ENCODE data around the gene WTIP.

Gene WTIP

DNA sequence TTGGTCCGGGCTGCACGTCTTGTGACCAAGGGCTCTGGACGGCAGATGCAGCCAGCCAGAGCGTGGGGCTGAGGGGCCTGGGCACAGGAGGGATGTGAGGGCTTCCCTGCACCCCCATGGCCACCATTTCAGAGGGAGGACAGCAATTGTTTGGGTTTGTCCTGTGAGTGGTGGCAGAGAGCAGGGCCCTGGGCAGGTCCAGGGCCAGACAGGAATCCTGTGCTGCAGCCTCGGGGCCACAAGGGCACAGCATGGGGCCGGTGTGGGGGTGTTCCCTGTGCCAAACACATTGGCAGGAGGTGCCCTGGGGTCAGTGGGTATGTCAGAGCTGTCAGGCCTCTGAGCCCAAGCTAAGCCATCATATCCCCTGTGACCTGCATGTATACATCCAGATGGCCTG, 32.2 kb downstream of the WTIP start:
- no peaks in the 10 kb centered on the region for H3K79me1 ChIP-seq (replicated peaks; ENCODE audit: low read length, poor library complexity, severe bottlenecking)
- H3K18ac ChIP-seq (ENCODE audit: low read depth in 1 of 2, low read length in 2 of 2): no peak overlapping the region
- H3K9ac ChIP-seq (ENCODE audit: low read length): no peak overlapping the region
- H3K23ac ChIP-seq (ENCODE audit: low read length in 2 of 2): no peak overlapping the region
- H2BK12ac ChIP-seq (ENCODE audit: low read length in 2 of 2): no peak overlapping the region
- 62% methylated on average over 6 of the region's 6 CpGs for WGBS
- no peak for DNase-seq
- H4K91ac ChIP-seq (ENCODE audit: low read length): no peak overlapping the region
- H2BK120ac ChIP-seq (ENCODE audit: low read depth, low read length): no peak overlapping the region
- no peak overlapping the region for H3K27ac ChIP-seq (ENCODE audit: low read length, poor library complexity, severe bottlenecking)
- H4K8ac ChIP-seq (ENCODE audit: low read length): no peak overlapping the region
- H3K27me3 ChIP-seq (ENCODE audit: control insufficient read depth in 1 of 2, insufficient read depth in 1 of 2, low read length in 2 of 2): peaks cover 0 to 7% of the 10 kb centered on the region in 2 experiments
- H2BK5ac ChIP-seq (ENCODE audit: low read depth, low read length, poor library complexity, severe bottlenecking): no peak overlapping the region
- H3K4me2 ChIP-seq (ENCODE audit: low read length, poor library complexity, severe bottlenecking): no peak overlapping the region
- H3K4me3 ChIP-seq (ENCODE audit: insufficient read depth in 1 of 2, low read depth in 1 of 2, low read length in 2 of 2): no peak overlapping the region
- no peaks in the 10 kb centered on the region for H3K4me1 ChIP-seq (ENCODE audit: control insufficient read depth, insufficient read depth, low read depth, low read length)
- H3K14ac ChIP-seq (ENCODE audit: low read length in 2 of 2): no peak overlapping the region
- no peaks in the 10 kb centered on the region for H3K36me3 ChIP-seq (ENCODE audit: control insufficient read depth in 1 of 2, insufficient read depth in 2 of 2, low read depth in 1 of 2, low read length in 2 of 2)
- H2BK15ac ChIP-seq (ENCODE audit: low read depth, poor library complexity, severe bottlenecking): no peak overlapping the region
- no peak overlapping the region for H3K4ac ChIP-seq (ENCODE audit: low read depth in 1 of 2, low read length in 2 of 2)
- H2AFZ ChIP-seq (ENCODE audit: low read depth, low read length): no peak overlapping the region
- H3K9me3 ChIP-seq (ENCODE audit: control insufficient read depth, low read length): peaks cover 11% of the 10 kb centered on the region
- no peak overlapping the region for H2AK5ac ChIP-seq (ENCODE audit: low read length, severe bottlenecking)

DNA sequence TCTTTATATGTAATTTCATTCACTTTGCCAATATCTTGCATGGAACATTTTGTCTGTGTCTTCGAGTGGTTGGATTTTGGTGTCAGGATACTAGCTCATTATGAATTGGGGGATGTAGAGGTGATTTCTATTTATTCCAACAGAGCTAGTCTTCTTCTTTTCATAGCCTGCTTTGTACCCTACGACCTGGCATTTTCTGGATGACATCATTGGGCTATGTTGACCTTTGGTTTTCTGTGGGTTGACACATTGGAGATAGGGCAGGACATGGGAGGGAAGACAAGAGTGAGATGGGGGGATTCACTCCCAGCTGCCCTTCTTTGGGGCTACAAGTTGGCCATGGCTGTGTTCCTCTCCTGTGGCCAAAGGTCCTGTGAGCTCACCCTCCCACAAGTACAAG, 38.0 kb downstream of the WTIP start:
- Histone ChIP-seq H4K8ac (ENCODE audit: low read length) (no peak overlapping the region), H3K4me1 (ENCODE audit: control insufficient read depth, insufficient read depth, low read depth, low read length) (no peaks in the 10 kb centered on the region), H3K36me3 (ENCODE audit: control insufficient read depth in 1 of 2, insufficient read depth in 2 of 2, low read depth in 1 of 2, low read length in 2 of 2) (no peaks in the 10 kb centered on the region), H2AK5ac (ENCODE audit: low read length, severe bottlenecking) (no peak overlapping the region), H3K23ac (ENCODE audit: low read length in 2 of 2) (no peak overlapping the region), H3K27ac (ENCODE audit: low read length, poor library complexity, severe bottlenecking) (no peak overlapping the region), H3K14ac (ENCODE audit: low read length in 2 of 2) (no peak overlapping the region), H2BK15ac (ENCODE audit: low read depth, poor library complexity, severe bottlenecking) (no peak overlapping the region), H2BK12ac (ENCODE audit: low read length in 2 of 2) (no peak overlapping the region), H2AFZ (ENCODE audit: low read depth, low read length) (no peak overlapping the region), H3K4me3 (ENCODE audit: insufficient read depth in 1 of 2, low read depth in 1 of 2, low read length in 2 of 2) (no peak overlapping the region), H3K79me1 (replicated peaks; ENCODE audit: low read length, poor library complexity, severe bottlenecking) (no peaks in the 10 kb centered on the region), H3K9me3 (ENCODE audit: control insufficient read depth, low read length) (peaks cover 6% of the 10 kb centered on the region), H3K9ac (ENCODE audit: low read length) (no peak overlapping the region), H4K91ac (ENCODE audit: low read length) (no peak overlapping the region), H3K18ac (ENCODE audit: low read depth in 1 of 2, low read length in 2 of 2) (no peak overlapping the region), H3K4me2 (ENCODE audit: low read length, poor library complexity, severe bottlenecking) (no peak overlapping the region), H2BK5ac (ENCODE audit: low read depth, low read length, poor library complexity, severe bottlenecking) (no peak overlapping the region), H3K4ac (ENCODE audit: low read depth in 1 of 2, low read length in 2 of 2) (no peak overlapping the region), H2BK120ac (ENCODE audit: low read depth, low read length) (no peak overlapping the region), H3K27me3 (ENCODE audit: control insufficient read depth in 1 of 2, insufficient read depth in 1 of 2, low read length in 2 of 2) (peaks cover 0 to 6% of the 10 kb centered on the region in 2 experiments)
- no peak for DNase-seq
- 25% methylated on average over 2 of the region's 2 CpGs for WGBS

DNA sequence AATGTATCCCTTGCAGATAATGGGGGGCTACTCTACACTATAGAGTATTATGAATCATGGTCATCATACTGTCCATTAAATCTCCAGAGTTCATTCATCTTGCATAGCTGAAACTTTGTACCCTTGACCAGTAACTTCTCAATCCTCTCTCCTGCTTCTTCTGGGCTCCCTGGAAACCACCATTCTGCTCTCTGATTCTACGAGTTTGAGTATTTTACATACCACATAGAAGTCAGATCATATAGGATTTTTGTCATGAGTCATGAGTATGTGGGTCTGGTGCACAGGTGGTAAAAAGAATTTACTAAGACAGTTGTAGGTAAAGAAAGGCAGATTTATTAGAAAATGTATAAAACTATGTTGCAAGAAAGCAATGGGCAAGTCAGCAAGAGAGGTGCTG, 41.9 kb downstream of the WTIP start:
- no peak overlapping the region for H4K8ac ChIP-seq (ENCODE audit: low read length)
- no peak for DNase-seq
- peaks cover 9% of the 10 kb centered on the region for H3K9me3 ChIP-seq (ENCODE audit: control insufficient read depth, low read length)
- no peak overlapping the region for H4K91ac ChIP-seq (ENCODE audit: low read length)
- H3K18ac ChIP-seq (ENCODE audit: low read depth in 1 of 2, low read length in 2 of 2): no peak overlapping the region
- no peaks in the 10 kb centered on the region for H3K36me3 ChIP-seq (ENCODE audit: control insufficient read depth in 1 of 2, insufficient read depth in 2 of 2, low read depth in 1 of 2, low read length in 2 of 2)
- no peak overlapping the region for H2BK120ac ChIP-seq (ENCODE audit: low read depth, low read length)
- 50% methylated on average over 1 of the region's 1 CpG for WGBS
- H3K23ac ChIP-seq (ENCODE audit: low read length in 2 of 2): no peak overlapping the region
- H3K79me1 ChIP-seq (replicated peaks; ENCODE audit: low read length, poor library complexity, severe bottlenecking): no peaks in the 10 kb centered on the region
- no peak overlapping the region for H2AK5ac ChIP-seq (ENCODE audit: low read length, severe bottlenecking)
- H3K27ac ChIP-seq (ENCODE audit: low read length, poor library complexity, severe bottlenecking): no peak overlapping the region
- no peak overlapping the region for H3K9ac ChIP-seq (ENCODE audit: low read length)
- no peaks in the 10 kb centered on the region for H3K4me1 ChIP-seq (ENCODE audit: control insufficient read depth, insufficient read depth, low read depth, low read length)
- H3K4me3 ChIP-seq (ENCODE audit: insufficient read depth in 1 of 2, low read depth in 1 of 2, low read length in 2 of 2): no peak overlapping the region
- H2AFZ ChIP-seq (ENCODE audit: low read depth, low read length): no peak overlapping the region
- no peak overlapping the region for H2BK15ac ChIP-seq (ENCODE audit: low read depth, poor library complexity, severe bottlenecking)
- no peak overlapping the region for H3K4me2 ChIP-seq (ENCODE audit: low read length, poor library complexity, severe bottlenecking)
- H2BK5ac ChIP-seq (ENCODE audit: low read depth, low read length, poor library complexity, severe bottlenecking): no peak overlapping the region
- no peak overlapping the region for H3K14ac ChIP-seq (ENCODE audit: low read length in 2 of 2)
- H3K4ac ChIP-seq (ENCODE audit: low read depth in 1 of 2, low read length in 2 of 2): no peak overlapping the region
- H2BK12ac ChIP-seq (ENCODE audit: low read length in 2 of 2): no peak overlapping the region
- H3K27me3 ChIP-seq (ENCODE audit: control insufficient read depth in 1 of 2, insufficient read depth in 1 of 2, low read length in 2 of 2): peaks cover 0 to 2% of the 10 kb centered on the region in 2 experiments

DNA sequence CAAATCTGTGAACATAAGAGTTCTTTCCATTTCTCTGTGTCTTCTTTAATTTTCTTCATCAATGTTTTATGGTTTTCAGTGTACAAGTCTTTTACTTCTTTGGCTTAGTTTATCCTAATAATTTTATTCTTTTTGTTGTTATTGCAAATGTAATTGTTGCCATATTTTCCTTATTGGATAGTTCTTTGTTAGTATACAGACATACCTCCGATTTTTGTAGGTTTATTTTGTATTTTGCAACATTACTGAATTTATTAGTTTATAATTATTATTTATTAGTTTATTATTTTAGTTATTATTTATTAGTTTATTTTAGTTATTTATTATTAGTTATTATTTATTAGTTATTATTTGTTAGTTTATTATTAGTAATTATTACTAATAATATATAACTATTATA, 43.4 kb downstream of the WTIP start:
- H2AK5ac ChIP-seq (ENCODE audit: low read length, severe bottlenecking): no peak overlapping the region
- no peaks in the 10 kb centered on the region for H3K4me1 ChIP-seq (ENCODE audit: control insufficient read depth, insufficient read depth, low read depth, low read length)
- H3K79me1 ChIP-seq (replicated peaks; ENCODE audit: low read length, poor library complexity, severe bottlenecking): no peaks in the 10 kb centered on the region
- H3K27ac ChIP-seq (ENCODE audit: low read length, poor library complexity, severe bottlenecking): no peak overlapping the region
- H2BK5ac ChIP-seq (ENCODE audit: low read depth, low read length, poor library complexity, severe bottlenecking): no peak overlapping the region
- no peak overlapping the region for H3K14ac ChIP-seq (ENCODE audit: low read length in 2 of 2)
- no CpG with 5 or more reads among the region's 1 CpG for WGBS
- peaks cover 0 to 2% of the 10 kb centered on the region in 2 experiments for H3K27me3 ChIP-seq (ENCODE audit: control insufficient read depth in 1 of 2, insufficient read depth in 1 of 2, low read length in 2 of 2)
- no peak overlapping the region for H2BK120ac ChIP-seq (ENCODE audit: low read depth, low read length)
- H3K18ac ChIP-seq (ENCODE audit: low read depth in 1 of 2, low read length in 2 of 2): no peak overlapping the region
- no peak overlapping the region for H4K91ac ChIP-seq (ENCODE audit: low read length)
- H3K9me3 ChIP-seq (ENCODE audit: control insufficient read depth, low read length): peaks cover 9% of the 10 kb centered on the region
- no peaks in the 10 kb centered on the region for H3K36me3 ChIP-seq (ENCODE audit: control insufficient read depth in 1 of 2, insufficient read depth in 2 of 2, low read depth in 1 of 2, low read length in 2 of 2)
- no peak for DNase-seq
- no peak overlapping the region for H4K8ac ChIP-seq (ENCODE audit: low read length)
- no peak overlapping the region for H3K9ac ChIP-seq (ENCODE audit: low read length)
- no peak overlapping the region for H2BK12ac ChIP-seq (ENCODE audit: low read length in 2 of 2)
- no peak overlapping the region for H3K4me3 ChIP-seq (ENCODE audit: insufficient read depth in 1 of 2, low read depth in 1 of 2, low read length in 2 of 2)
- H3K4ac ChIP-seq (ENCODE audit: low read depth in 1 of 2, low read length in 2 of 2): no peak overlapping the region
- no peak overlapping the region for H2AFZ ChIP-seq (ENCODE audit: low read depth, low read length)
- no peak overlapping the region for H2BK15ac ChIP-seq (ENCODE audit: low read depth, poor library complexity, severe bottlenecking)
- H3K4me2 ChIP-seq (ENCODE audit: low read length, poor library complexity, severe bottlenecking): no peak overlapping the region
- H3K23ac ChIP-seq (ENCODE audit: low read length in 2 of 2): no peak overlapping the region
